Trophoblast cell (in vitro differentiated cells and primary cell): ENCODE data around the gene PARD3B.

ENCODE experiments used
- DNase-seq, 2 donors: peaks; one replicate each; pipeline ENCODE4 v3.0.0-alpha.2; 2016
- H2AFZ ChIP-seq: 2 replicates; pipeline ENCODE4 v1.6.1; 2013; ENCODE audit warnings: low read length, moderate library complexity, mild to moderate bottlenecking; ENCODE audit not compliant: insufficient read depth, poor library complexity
- H2AK5ac ChIP-seq: 2 replicates; pipeline ENCODE4 v1.6.1; 2013; ENCODE audit warnings: mild to moderate bottlenecking, low read length
- H2BK120ac ChIP-seq: 2 replicates; pipeline ENCODE4 v1.6.1; 2013; ENCODE audit warnings: low read length, mild to moderate bottlenecking, moderate library complexity; ENCODE audit not compliant: insufficient read depth, poor library complexity
- H2BK12ac ChIP-seq: 2 replicates; pipeline ENCODE4 v1.6.1; 2013; ENCODE audit warnings: mild to moderate bottlenecking, low read length, moderate library complexity
- H2BK5ac ChIP-seq: 2 replicates; pipeline ENCODE4 v1.6.1; 2013; ENCODE audit warnings: low read length, low read depth, moderate library complexity, mild to moderate bottlenecking; ENCODE audit not compliant: poor library complexity
- H3K14ac ChIP-seq: 2 replicates; pipeline ENCODE4 v1.6.1; 2013; ENCODE audit warnings: mild to moderate bottlenecking, low read length
- H3K18ac ChIP-seq: 2 replicates; pipeline ENCODE4 v1.6.1; 2013; ENCODE audit warnings: mild to moderate bottlenecking, low read length
- H3K23ac ChIP-seq: 2 replicates; pipeline ENCODE4 v1.6.1; 2013; ENCODE audit warnings: low read length
- H3K27ac ChIP-seq: 2 replicates; pipeline ENCODE4 v1.5.1; 2013; ENCODE audit warnings: low read depth, mild to moderate bottlenecking, inconsistent platforms, low read length, moderate library complexity
- H3K27me3 ChIP-seq: 2 replicates; pipeline ENCODE4 v1.6.1; 2013; ENCODE audit warnings: inconsistent platforms, mild to moderate bottlenecking, low read length, moderate library complexity; ENCODE audit not compliant: insufficient read depth
- H3K36me3 ChIP-seq, 2 experiments: 1 replicate in 1 of 2; 2 replicates in 1 of 2; pipeline ENCODE4 v1.6.1; 2013; ENCODE audit warnings: low read length in 2 of 2, mild to moderate bottlenecking in 2 of 2, moderate library complexity in 1 of 2; ENCODE audit not compliant: insufficient read depth in 2 of 2, control insufficient read depth in 1 of 2
- H3K4ac ChIP-seq: 2 replicates; pipeline ENCODE4 v1.6.1; 2013; ENCODE audit warnings: low read depth, mild to moderate bottlenecking, low read length, moderate library complexity
- H3K4me1 ChIP-seq, 2 experiments: 1 replicate in 1 of 2; 2 replicates in 1 of 2; pipeline ENCODE4 v1.6.1; 2013; ENCODE audit warnings: low read length in 2 of 2, mild to moderate bottlenecking in 2 of 2, moderate library complexity in 1 of 2; ENCODE audit not compliant: insufficient read depth in 2 of 2, control insufficient read depth in 1 of 2
- H3K4me2 ChIP-seq: 2 replicates; pipeline ENCODE4 v1.6.1; 2013; ENCODE audit warnings: inconsistent platforms, mild to moderate bottlenecking, low read length, moderate library complexity
- H3K4me3 ChIP-seq: 2 replicates; pipeline ENCODE4 v1.5.1; 2013; ENCODE audit warnings: mild to moderate bottlenecking, low read depth, low read length, inconsistent platforms
- H3K79me1 ChIP-seq: one replicate; pipeline ENCODE4 v1.6.1; 2013; ENCODE audit warnings: low read length
- H3K79me2 ChIP-seq: 2 replicates; pipeline ENCODE4 v1.6.1; 2013; ENCODE audit warnings: low read length, mild to moderate bottlenecking; ENCODE audit not compliant: control insufficient read depth, insufficient read depth, poor library complexity
- H3K9ac ChIP-seq: 2 replicates; pipeline ENCODE4 v1.6.1; 2013; ENCODE audit warnings: mild to moderate bottlenecking, low read length
- H3K9me3 ChIP-seq: 2 replicates; pipeline ENCODE4 v1.6.1; 2013; ENCODE audit warnings: low read depth, mild to moderate bottlenecking, control low read depth, inconsistent platforms, low read length; ENCODE audit not compliant: insufficient read depth
- H4K12ac ChIP-seq: 2 replicates; pipeline ENCODE4 v1.6.1; 2013; ENCODE audit warnings: low read depth, mild to moderate bottlenecking, low read length, moderate library complexity
- H4K8ac ChIP-seq: 2 replicates; pipeline ENCODE4 v1.6.1; 2013; ENCODE audit warnings: low read depth, mild to moderate bottlenecking, low read length, moderate library complexity
- H4K91ac ChIP-seq: one replicate; pipeline ENCODE4 v1.6.1; 2013; ENCODE audit warnings: low read depth, mild to moderate bottlenecking, low read length, moderate library complexity
- WGBS: extraction: QIAGEN DNeasy Blood & Tissue Kit; methylation state at CpG from one replicate; pipeline ENCODE4 v1.1.7; 2013; ENCODE audit warnings: missing lambda C conversion rate; ENCODE audit not compliant: insufficient read length, insufficient coverage; ENCODE audit errors: extremely low coverage; 5-methylcytosine and 5-hydroxymethylcytosine counted together

Gene PARD3B

DNA sequence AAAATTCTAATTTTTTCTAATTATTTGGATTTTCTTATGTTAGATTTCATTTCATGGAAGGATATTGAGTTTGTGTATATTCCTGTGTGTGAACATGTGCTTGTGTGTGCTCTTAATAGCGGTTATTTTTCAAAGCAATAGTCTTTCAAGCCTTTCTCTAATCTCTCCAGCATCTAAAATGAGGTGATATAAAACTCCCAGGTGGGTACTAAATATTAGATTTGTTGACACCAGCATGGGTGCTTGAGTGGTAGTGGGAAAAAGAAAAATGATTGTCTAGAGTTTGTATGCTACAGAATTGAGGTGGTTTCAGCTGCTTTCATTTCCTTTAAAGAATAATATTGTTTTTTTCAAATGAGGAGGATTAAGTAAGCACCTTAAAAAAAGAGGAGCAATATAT lies 296.8 kb downstream of the PARD3B start:
- Histone ChIP-seq H4K8ac (no peak overlapping the region), H3K4me2 (no peak overlapping the region), H3K14ac (no peak overlapping the region), H3K4me1 (no peaks in the 10 kb centered on the region), H2BK120ac (no peak overlapping the region), H4K12ac (no peak overlapping the region), H3K9me3 (no peaks in the 10 kb centered on the region), H3K9ac (no peak overlapping the region), H2AK5ac (no peak overlapping the region), H2AFZ (no peak overlapping the region), H3K18ac (no peak overlapping the region), H3K27me3 (no peaks in the 10 kb centered on the region), H2BK12ac (no peak overlapping the region), H3K79me2 (no peaks in the 10 kb centered on the region), H3K79me1 (no peaks in the 10 kb centered on the region), H4K91ac (no peak overlapping the region), H3K4me3 (no peak overlapping the region), H3K36me3 (no peaks in the 10 kb centered on the region), H3K4ac (no peak overlapping the region), H3K23ac (no peak overlapping the region), H2BK5ac (no peak overlapping the region), H3K27ac (no peak overlapping the region)
- no CpG with 5 or more reads among the region's 1 CpG for WGBS
- no peak for DNase-seq

DNA sequence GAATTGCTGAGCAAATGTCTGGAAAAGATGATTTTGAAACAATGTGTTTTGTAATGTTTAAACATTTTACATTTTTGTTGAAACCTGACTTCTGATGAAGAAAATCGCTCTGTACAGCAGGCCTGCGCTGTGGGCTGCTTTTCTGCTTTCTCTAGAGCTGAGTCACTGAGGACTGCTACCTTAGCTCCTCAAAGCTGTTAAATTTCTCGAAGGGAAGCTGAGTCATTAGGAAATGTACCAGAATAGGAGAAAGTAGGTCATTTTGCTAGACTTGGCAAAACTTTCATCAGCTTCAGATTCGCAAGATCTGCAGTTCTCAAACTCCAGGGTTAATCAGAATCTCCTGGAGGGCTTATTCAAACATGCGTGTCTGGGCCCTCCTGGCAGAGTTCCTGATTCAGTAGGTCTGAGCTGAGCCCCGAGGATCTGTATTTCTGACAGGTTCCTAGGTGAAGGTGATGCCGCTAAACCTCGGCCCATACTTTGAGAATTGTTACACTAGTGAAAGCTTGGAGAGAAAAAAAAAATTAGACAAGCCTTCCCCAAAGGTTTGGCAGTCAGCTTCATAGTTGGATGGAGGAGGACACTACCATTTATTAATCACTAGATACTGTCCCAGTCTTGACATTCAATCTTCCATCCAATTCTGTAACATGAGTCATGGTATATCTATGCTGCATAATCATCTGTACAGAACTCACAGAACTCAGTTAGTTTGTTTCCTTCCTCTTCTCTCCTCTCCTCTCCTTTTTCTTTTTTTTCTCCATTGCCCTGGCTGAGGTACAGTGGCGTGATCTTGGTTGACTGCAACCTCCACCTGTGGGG lies 297.6 kb downstream of the PARD3B start:
- Histone ChIP-seq H3K79me2 (no peaks in the 10 kb centered on the region), H2BK12ac (no peak overlapping the region), H3K9me3 (no peaks in the 10 kb centered on the region), H3K27ac (no peak overlapping the region), H4K8ac (no peak overlapping the region), H3K4me1 (no peaks in the 10 kb centered on the region), H2AFZ (no peak overlapping the region), H2BK5ac (no peak overlapping the region), H3K27me3 (no peaks in the 10 kb centered on the region), H3K9ac (no peak overlapping the region), H4K91ac (no peak overlapping the region), H3K4me2 (no peak overlapping the region), H3K23ac (no peak overlapping the region), H3K4ac (no peak overlapping the region), H2BK120ac (no peak overlapping the region), H3K36me3 (no peaks in the 10 kb centered on the region), H3K79me1 (no peaks in the 10 kb centered on the region), H3K18ac (no peak overlapping the region), H4K12ac (no peak overlapping the region), H3K14ac (no peak overlapping the region), H2AK5ac (peak overlapping the region; percentile 38), H3K4me3 (no peak overlapping the region)
- no CpG with 5 or more reads among the region's 9 CpGs for WGBS
- peak; percentile 82 to 93 for DNase-seq

DNA sequence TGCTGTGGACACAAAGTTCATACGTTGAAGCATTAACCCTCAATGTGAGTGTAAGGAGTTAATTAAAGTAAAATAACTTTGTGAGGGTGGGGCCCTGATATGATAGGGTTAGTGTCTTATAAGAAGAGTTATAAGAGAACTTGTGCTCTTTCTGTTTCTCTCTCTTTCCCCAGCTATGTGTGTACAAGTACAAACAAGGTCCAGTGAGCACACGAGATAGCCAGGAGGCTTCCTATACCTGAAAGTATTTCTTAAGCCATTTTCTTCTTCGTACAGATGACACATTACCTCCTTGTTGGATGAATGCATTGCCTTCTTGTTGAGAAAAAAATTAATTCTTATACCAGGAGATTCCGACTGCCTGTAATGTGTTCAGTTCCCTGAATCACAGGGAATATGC lies 301.2 kb downstream of the PARD3B start:
- Histone ChIP-seq H2BK120ac (no peak overlapping the region), H3K18ac (no peak overlapping the region), H3K9ac (no peak overlapping the region), H3K4me2 (no peak overlapping the region), H3K23ac (no peak overlapping the region), H4K91ac (no peak overlapping the region), H3K36me3 (no peaks in the 10 kb centered on the region), H2AK5ac (no peak overlapping the region), H3K4me1 (no peaks in the 10 kb centered on the region), H3K9me3 (no peaks in the 10 kb centered on the region), H3K4ac (no peak overlapping the region), H3K79me1 (no peaks in the 10 kb centered on the region), H2AFZ (no peak overlapping the region), H4K12ac (no peak overlapping the region), H2BK5ac (no peak overlapping the region), H3K79me2 (no peaks in the 10 kb centered on the region), H3K27me3 (no peaks in the 10 kb centered on the region), H3K27ac (no peak overlapping the region), H4K8ac (no peak overlapping the region), H3K14ac (no peak overlapping the region), H3K4me3 (no peak overlapping the region), H2BK12ac (no peak overlapping the region)
- no peak for DNase-seq
- WGBS = no CpG with 5 or more reads among the region's 4 CpGs

DNA sequence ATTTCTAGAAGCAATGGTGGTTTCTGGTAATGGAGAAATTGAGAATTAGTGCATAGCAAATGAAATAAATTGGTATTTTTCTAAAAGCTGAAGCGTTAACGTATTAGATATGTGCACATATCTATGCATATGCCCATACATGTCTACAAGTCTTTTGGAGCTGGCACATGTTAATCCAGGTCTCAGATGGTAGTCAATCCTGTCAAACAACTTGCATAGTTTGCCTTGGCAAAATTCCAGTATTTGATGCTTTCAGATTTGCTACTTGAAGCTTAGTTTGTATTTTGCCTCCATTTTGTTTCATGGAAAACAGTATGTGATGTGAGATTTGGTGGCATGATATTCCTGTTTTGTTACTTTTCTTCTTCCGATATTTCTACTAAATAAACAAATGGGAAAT lies 304.6 kb downstream of the PARD3B start:
- WGBS = no CpG with 5 or more reads among the region's 3 CpGs
- Histone ChIP-seq H2BK5ac (no peak overlapping the region), H3K9me3 (no peaks in the 10 kb centered on the region), H2AFZ (no peak overlapping the region), H3K79me2 (no peaks in the 10 kb centered on the region), H4K12ac (no peak overlapping the region), H3K14ac (no peak overlapping the region), H3K9ac (no peak overlapping the region), H3K4me2 (no peak overlapping the region), H3K4ac (no peak overlapping the region), H3K4me3 (no peak overlapping the region), H3K23ac (no peak overlapping the region), H3K36me3 (no peaks in the 10 kb centered on the region), H2BK12ac (no peak overlapping the region), H2BK120ac (no peak overlapping the region), H4K91ac (no peak overlapping the region), H3K27me3 (no peaks in the 10 kb centered on the region), H4K8ac (no peak overlapping the region), H3K18ac (no peak overlapping the region), H3K27ac (no peak overlapping the region), H2AK5ac (no peak overlapping the region), H3K4me1 (no peaks in the 10 kb centered on the region), H3K79me1 (no peaks in the 10 kb centered on the region)
- no peak for DNase-seq
